Activated CD8-positive, alpha-beta memory T cell treated with anti-CD3 and anti-CD28 coated beads for 36 hours (primary cell): ENCODE data around the gene FLT1. TPM values are rescaled to one million over a fixed set of nuclear protein-coding genes. Genes with fewer than 3 reads are reported as not detected.

Experiments used
- CTCF ChIA-PET: fragments of 350-600 bp; sonication (Branson Sonifier 250); formaldehyde crosslinking; loops from one replicate; lab custom pipeline; 2021; ENCODE audit warnings: antibody characterized with exemption; lab: Charles Lee
- POLR2A ChIA-PET: fragments of 350-600 bp; sonication (Branson Sonifier 250); formaldehyde crosslinking; loops from one replicate; lab custom pipeline; 2021; ENCODE audit warnings: antibody characterized with exemption; lab: Charles Lee
- total RNA-seq, 2 experiments: library from RNA; stranded (reverse); gene quantifications; one replicate each; pipeline ENCODE4 v1.2.3, GENCODE V29; 2021

The FLT1 gene
- 1 to 10 TPM; 2.5 to 2.7 TPM for total RNA-seq

GRCh38 chr13:28494778-28495537, at the start of gene FLT1:
Gene FLT1 (minus strand): TSS chr13:28495128. CDS start chr13:28494843, 285 bp downstream.
- CTCF ChIA-PET: no interaction called here

GRCh38 chr13:28544026-28544425, 49.1 kb upstream of the FLT1 start:
- POLR2A ChIA-PET: no interaction called here
- CTCF ChIA-PET: no interaction called here

More at GRCh38 chr13:28494778-28495537, at the start of gene FLT1:
- POLR2A ChIA-PET: interaction anchor here (0.5 kb wide), 1 partner anchor 84 kb away, joined by 5 read pairs; no protein-coding TSS in a partner anchor

GRCh38 chr13:28542804-28543203, 47.9 kb upstream of the FLT1 start:
- ChIA-PET POLR2A (no interaction called here), CTCF (no interaction called here)

- ChIA-PET POLR2A (no interaction called here), CTCF (no interaction called here)
Observed at GRCh38 chr13:28541966-28542365, 47.0 kb upstream of the FLT1 start.

- ChIA-PET CTCF (interaction anchor here (0.6 kb wide), 1 partner anchor 1377 kb away, joined by 4 read pairs; no protein-coding TSS in a partner anchor), POLR2A (no interaction called here)
Observed at GRCh38 chr13:28540612-28541011, 45.7 kb upstream of the FLT1 start.

- ChIA-PET CTCF (interaction anchor here (0.6 kb wide), 1 partner anchor 1376 kb away, joined by 4 read pairs; no protein-coding TSS in a partner anchor), POLR2A (no interaction called here)
Observed at GRCh38 chr13:28539625-28540286, 44.8 kb upstream of the FLT1 start.

GRCh38 chr13:28538932-28539331, 44.0 kb upstream of the FLT1 start:
- CTCF ChIA-PET: no interaction called here
- POLR2A ChIA-PET: no interaction called here

- ChIA-PET CTCF (no interaction called here), POLR2A (no interaction called here)
Observed at GRCh38 chr13:28537171-28537570, 42.2 kb upstream of the FLT1 start.

- ChIA-PET CTCF (no interaction called here), POLR2A (no interaction called here)
Observed at GRCh38 chr13:28536371-28536770, 41.4 kb upstream of the FLT1 start.

GRCh38 chr13:28535734-28536133, 40.8 kb upstream of the FLT1 start:
- CTCF ChIA-PET: no interaction called here
- POLR2A ChIA-PET: no interaction called here

- ChIA-PET POLR2A (no interaction called here), CTCF (no interaction called here)
Observed at GRCh38 chr13:28534801-28535200, 39.9 kb upstream of the FLT1 start.

GRCh38 chr13:28534210-28534609, 39.3 kb upstream of the FLT1 start:
- ChIA-PET CTCF (no interaction called here), POLR2A (no interaction called here)

- ChIA-PET POLR2A (no interaction called here), CTCF (interaction anchor here (0.5 kb wide), 1 partner anchor 569 kb away, joined by 3 read pairs; no protein-coding TSS in a partner anchor)
Observed at GRCh38 chr13:28533441-28534166, 38.7 kb upstream of the FLT1 start.

GRCh38 chr13:28533125-28533436, 38.2 kb upstream of the FLT1 start:
- ChIA-PET POLR2A (no interaction called here), CTCF (no interaction called here)

GRCh38 chr13:28532388-28533124, 37.6 kb upstream of the FLT1 start:
- CTCF ChIA-PET: no interaction called here
- POLR2A ChIA-PET: no interaction called here

GRCh38 chr13:28531845-28532387, 37.0 kb upstream of the FLT1 start:
- ChIA-PET POLR2A (no interaction called here), CTCF (no interaction called here)

GRCh38 chr13:28531077-28531844, 36.3 kb upstream of the FLT1 start:
- ChIA-PET CTCF (no interaction called here), POLR2A (no interaction called here)

- ChIA-PET CTCF (no interaction called here), POLR2A (no interaction called here)
Observed at GRCh38 chr13:28530729-28531076, 35.8 kb upstream of the FLT1 start.

- CTCF ChIA-PET: no interaction called here
- POLR2A ChIA-PET: no interaction called here
Observed at GRCh38 chr13:28529836-28530235, 34.9 kb upstream of the FLT1 start.
